ENCODE results near the gene RAB3C. TPM values are rescaled to one million over a fixed set of nuclear protein-coding genes. Genes with fewer than 3 reads are reported as not detected.

RAB3C gene
- total RNA-seq, 1 donor from 2014 or later: 3.8 TPM

DNA sequence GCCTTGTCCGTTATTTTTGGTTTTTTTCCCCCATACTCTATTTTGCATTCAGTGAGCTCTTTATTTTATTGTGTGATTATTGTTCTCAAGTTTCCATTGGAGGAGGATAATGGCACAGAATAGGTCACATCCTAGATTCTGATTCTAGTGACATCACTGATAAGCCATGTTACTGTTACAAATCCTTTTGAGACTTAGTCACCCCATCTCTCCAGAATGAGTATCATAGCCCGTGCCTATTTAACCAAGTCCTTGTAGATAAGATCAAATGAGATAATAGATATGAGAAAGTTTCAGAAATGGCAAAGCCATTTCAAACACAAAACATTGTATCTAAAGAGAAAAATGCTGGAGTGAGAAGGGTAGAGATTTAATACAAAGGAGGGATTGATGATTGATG lies 242.6 kb downstream of the RAB3C start:
- Histone ChIP-seq H3K27ac (no peak overlapping the region), H3K36me3 (no peaks in the 10 kb centered on the region), H3K4me3 (no peak overlapping the region), H3F3A (ENCODE audit: low read depth) (no peaks in the 10 kb centered on the region), H2AFZ (replicated peaks) (no peak overlapping the region), H3K4me2 (no peak overlapping the region), H3K4me1 (no peaks in the 10 kb centered on the region), H3K9ac (no peak overlapping the region), H3K79me2 (ENCODE audit: low read depth) (no peaks in the 10 kb centered on the region), H3K27me3 (no peaks in the 10 kb centered on the region), H4K20me1 (ENCODE audit: low read depth) (no peaks in the 10 kb centered on the region), H3K9me3 (ENCODE audit: low read depth) (no peaks in the 10 kb centered on the region)
- Mint-ChIP-seq H3K36me3 (no peaks in the 10 kb centered on the region), H3K27ac (no peak overlapping the region), H3K4me3 (no peak overlapping the region), H3K27me3 (ENCODE audit: insufficient read depth, low read depth) (no peaks in the 10 kb centered on the region), H3K4me1 (peaks cover 7% of the 10 kb centered on the region), H3K9me3 (no peaks in the 10 kb centered on the region)
- DNase-seq (ENCODE audit: low spot score): no peak
- TF ChIP-seq, protein P1, sequence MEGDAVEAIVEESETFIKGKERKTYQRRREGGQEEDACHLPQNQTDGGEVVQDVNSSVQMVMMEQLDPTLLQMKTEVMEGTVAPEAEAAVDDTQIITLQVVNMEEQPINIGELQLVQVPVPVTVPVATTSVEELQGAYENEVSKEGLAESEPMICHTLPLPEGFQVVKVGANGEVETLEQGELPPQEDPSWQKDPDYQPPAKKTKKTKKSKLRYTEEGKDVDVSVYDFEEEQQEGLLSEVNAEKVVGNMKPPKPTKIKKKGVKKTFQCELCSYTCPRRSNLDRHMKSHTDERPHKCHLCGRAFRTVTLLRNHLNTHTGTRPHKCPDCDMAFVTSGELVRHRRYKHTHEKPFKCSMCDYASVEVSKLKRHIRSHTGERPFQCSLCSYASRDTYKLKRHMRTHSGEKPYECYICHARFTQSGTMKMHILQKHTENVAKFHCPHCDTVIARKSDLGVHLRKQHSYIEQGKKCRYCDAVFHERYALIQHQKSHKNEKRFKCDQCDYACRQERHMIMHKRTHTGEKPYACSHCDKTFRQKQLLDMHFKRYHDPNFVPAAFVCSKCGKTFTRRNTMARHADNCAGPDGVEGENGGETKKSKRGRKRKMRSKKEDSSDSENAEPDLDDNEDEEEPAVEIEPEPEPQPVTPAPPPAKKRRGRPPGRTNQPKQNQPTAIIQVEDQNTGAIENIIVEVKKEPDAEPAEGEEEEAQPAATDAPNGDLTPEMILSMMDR (IDR thresholded peaks at IDR 0.05): no peak
- TF ChIP-seq EZH2phosphoT487 (IDR thresholded peaks at IDR 0.05) (no peak), EZH2 (IDR thresholded peaks at IDR 0.05) (no peak)

DNA sequence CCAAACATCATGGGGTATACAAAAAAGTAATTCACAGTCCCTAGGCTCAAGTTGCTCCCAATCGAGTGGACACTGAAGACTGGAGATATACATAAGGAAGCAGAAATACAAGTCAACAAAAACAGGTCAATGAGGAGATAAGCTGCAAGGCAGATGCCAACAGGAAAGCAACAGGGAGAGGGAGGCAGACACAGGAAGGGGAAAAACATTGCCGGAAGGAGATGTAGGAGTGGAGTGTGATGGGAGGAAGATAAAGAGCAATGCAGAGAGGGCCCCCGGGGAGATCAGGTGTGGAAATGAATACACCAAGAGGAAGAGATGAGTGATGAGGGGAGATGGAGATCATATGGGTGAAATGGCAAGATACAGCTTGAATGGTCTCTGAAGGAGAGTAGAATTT lies 243.0 kb downstream of the RAB3C start:
- Mint-ChIP-seq H3K4me1 (peaks cover 7% of the 10 kb centered on the region), H3K27me3 (ENCODE audit: insufficient read depth, low read depth) (no peaks in the 10 kb centered on the region), H3K27ac (no peak overlapping the region), H3K9me3 (no peaks in the 10 kb centered on the region), H3K36me3 (no peaks in the 10 kb centered on the region), H3K4me3 (no peak overlapping the region)
- no peaks in the 10 kb centered on the region for H3K27me3 ChIP-seq
- H4K20me1 ChIP-seq (ENCODE audit: low read depth): no peaks in the 10 kb centered on the region
- H3K4me2 ChIP-seq: no peak overlapping the region
- no peak overlapping the region for H3K4me3 ChIP-seq
- H3K27ac ChIP-seq: no peak overlapping the region
- no peak overlapping the region for H3K9ac ChIP-seq
- H3K36me3 ChIP-seq: no peaks in the 10 kb centered on the region
- H3F3A ChIP-seq (ENCODE audit: low read depth): no peaks in the 10 kb centered on the region
- TF ChIP-seq EZH2phosphoT487 (IDR thresholded peaks at IDR 0.05) (no peak), EZH2 (IDR thresholded peaks at IDR 0.05) (no peak)
- TF ChIP-seq, protein P1 (IDR thresholded peaks at IDR 0.05): no peak
- DNase-seq (ENCODE audit: low spot score): no peak
- no peaks in the 10 kb centered on the region for H3K79me2 ChIP-seq (ENCODE audit: low read depth)
- no peaks in the 10 kb centered on the region for H3K9me3 ChIP-seq (ENCODE audit: low read depth)
- H2AFZ ChIP-seq (replicated peaks): no peak overlapping the region
- H3K4me1 ChIP-seq: no peaks in the 10 kb centered on the region

DNA sequence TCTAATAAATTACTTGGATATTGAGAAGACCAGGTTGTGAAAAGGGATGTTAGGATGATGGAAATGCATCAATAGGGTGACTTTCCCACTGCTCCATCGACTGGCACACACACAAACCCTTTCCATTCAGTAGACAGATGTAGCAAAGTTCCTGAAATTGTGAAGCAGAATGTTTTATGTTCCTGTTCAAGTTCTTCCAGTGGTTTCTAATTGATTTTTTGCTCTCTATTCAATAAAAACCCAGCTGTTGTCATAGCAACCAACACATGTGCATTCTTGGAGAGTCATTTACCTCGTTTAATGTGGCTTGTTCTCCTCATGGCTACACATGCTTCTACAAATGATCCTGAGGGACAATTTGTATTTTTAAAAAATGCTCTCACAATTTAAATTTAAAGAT lies 244.6 kb downstream of the RAB3C start:
- H3K27ac Mint-ChIP-seq: no peak overlapping the region
- no peaks in the 10 kb centered on the region for H3K36me3 Mint-ChIP-seq
- H3K4me3 ChIP-seq: no peak overlapping the region
- H3F3A ChIP-seq (ENCODE audit: low read depth): no peaks in the 10 kb centered on the region
- no peak overlapping the region for H2AFZ ChIP-seq (replicated peaks)
- H3K9me3 Mint-ChIP-seq: no peaks in the 10 kb centered on the region
- H3K27me3 Mint-ChIP-seq (ENCODE audit: insufficient read depth, low read depth): no peaks in the 10 kb centered on the region
- H3K9me3 ChIP-seq (ENCODE audit: low read depth): no peaks in the 10 kb centered on the region
- no peak for TF ChIP-seq EZH2phosphoT487 (IDR thresholded peaks at IDR 0.05)
- TF ChIP-seq, protein P1 (IDR thresholded peaks at IDR 0.05): no peak
- TF ChIP-seq EZH2 (IDR thresholded peaks at IDR 0.05): no peak
- H3K4me1 Mint-ChIP-seq: peaks cover 7% of the 10 kb centered on the region
- H3K4me2 ChIP-seq: no peak overlapping the region
- no peak overlapping the region for H3K27ac ChIP-seq
- no peaks in the 10 kb centered on the region for H3K79me2 ChIP-seq (ENCODE audit: low read depth)
- H3K4me1 ChIP-seq: no peaks in the 10 kb centered on the region
- H3K36me3 ChIP-seq: no peaks in the 10 kb centered on the region
- no peak for DNase-seq (ENCODE audit: low spot score)
- H3K27me3 ChIP-seq: no peaks in the 10 kb centered on the region
- no peak overlapping the region for H3K4me3 Mint-ChIP-seq
- H4K20me1 ChIP-seq (ENCODE audit: low read depth): no peaks in the 10 kb centered on the region
- H3K9ac ChIP-seq: no peak overlapping the region

All from neural progenitor cell (in vitro differentiated cells).